Measurements from ENCODE around the gene SFR1.
A peak's percentile ranks its signal among the peaks of the same experiment; 100 is the strongest.
"Not testable (repeated sequence)": the region's sequence is repeated elsewhere in the genome, so short reads cannot be mapped to it uniquely, and the experiment has no call there.

The SFR1 gene

GRCh38 chr10:104109908-104110662 lies 11.9 kb upstream of the SFR1 start:
- DNase-seq = no peak

DNA sequence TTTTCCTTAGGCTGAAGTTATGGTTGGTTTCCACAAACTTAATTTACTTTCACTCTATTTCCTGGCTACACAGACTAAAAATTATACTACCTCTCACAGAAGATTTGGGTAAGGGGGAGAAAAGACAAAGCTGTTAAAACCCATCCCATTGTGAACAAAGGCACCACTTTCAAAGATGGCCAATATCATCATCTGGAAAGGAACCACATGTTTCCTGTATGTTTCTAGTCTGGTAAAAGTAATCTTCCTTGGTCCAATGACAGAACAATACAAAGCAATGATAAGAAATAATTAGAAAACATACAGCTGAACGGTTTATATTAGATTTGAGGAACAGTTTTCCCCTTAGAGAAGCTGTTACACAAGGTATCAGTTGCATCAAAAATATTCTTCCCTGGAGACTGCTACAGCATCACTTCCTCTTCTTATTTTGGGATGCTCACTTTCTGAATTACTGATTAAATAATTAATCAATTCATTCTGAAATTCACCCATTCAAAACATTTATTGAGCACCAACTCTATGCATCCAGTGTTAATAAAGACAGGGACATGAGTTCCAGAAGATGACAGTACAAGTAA lies 8.5 kb upstream of the SFR1 start:
- DNase-seq = no peak

- DNase-seq = peak; percentile 8
Observed at GRCh38 chr10:104117839-104118323, 4.1 kb upstream of the SFR1 start.

GRCh38 chr10:104119996-104120395 lies 2.0 kb upstream of the SFR1 start:
- no peak for DNase-seq

GRCh38 chr10:104120512-104120902 lies 1.5 kb upstream of the SFR1 start:
- no peak for DNase-seq

- peak; percentile 15 for DNase-seq
Observed at GRCh38 chr10:104120903-104121484, 977 bp upstream of the SFR1 start.

DNA sequence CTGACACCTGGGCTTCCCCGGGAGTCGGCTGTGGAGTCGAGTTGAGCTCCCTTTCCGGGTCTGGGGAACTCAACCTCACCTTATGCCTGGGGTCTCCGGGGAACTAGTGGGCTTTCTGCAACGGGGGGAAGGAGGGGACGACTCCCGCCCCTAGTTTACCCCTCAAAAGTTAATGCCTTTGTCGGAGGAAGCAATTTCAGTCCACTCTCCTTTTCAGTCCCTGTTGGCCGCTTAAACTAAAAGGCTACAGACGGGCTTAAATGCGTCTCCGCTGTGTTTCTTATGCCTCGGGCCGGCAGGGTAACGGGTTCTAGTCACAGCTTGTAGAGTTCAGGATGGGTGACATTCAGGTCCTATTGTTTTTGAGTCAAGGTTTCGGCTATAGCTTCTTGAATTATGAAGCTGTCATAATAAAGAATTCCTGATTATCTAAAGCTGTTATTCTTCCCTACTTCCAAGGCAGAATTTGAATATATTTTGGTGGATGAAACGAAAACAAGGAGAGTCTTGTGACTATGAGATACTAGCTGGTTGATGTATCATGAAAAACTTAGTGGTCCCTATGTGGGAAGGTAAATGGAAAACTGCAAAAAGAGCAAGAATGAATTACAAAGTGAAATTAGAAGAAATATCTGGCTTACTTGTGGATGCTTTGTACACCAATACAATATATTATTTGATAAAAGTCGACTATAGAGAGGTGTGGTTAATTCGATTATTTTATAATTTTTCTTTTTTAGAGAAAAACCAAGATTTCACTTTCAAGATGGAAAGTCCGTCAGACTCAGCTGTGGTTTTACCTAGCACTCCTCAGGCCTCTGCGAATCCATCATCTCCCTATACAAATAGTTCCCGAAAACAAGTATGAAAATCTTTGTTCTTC lies 495 bp downstream of the SFR1 start:
- peak; percentile 64 for DNase-seq

DNA sequence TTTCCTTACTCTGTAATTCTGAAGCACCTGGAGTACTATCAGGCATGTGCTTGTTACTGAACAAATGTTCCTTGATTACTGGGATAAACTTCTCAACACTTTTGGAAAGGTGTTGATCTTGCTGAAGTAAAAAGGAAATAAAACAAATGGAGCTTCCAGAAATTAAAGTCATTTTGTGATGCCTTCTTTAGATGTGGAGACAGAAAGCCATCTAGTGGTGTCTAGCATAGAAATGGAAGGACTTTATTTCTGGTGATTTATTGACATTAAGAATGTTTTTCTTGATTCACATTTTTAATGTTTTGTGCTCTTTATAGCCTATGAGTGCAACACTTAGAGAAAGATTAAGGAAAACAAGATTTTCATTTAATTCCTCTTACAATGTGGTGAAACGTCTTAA lies 1.4 kb downstream of the SFR1 start:
- DNase-seq = no peak

GRCh38 chr10:104127411-104127810 lies 5.4 kb downstream of the SFR1 start:
- DNase-seq = no peak

DNA sequence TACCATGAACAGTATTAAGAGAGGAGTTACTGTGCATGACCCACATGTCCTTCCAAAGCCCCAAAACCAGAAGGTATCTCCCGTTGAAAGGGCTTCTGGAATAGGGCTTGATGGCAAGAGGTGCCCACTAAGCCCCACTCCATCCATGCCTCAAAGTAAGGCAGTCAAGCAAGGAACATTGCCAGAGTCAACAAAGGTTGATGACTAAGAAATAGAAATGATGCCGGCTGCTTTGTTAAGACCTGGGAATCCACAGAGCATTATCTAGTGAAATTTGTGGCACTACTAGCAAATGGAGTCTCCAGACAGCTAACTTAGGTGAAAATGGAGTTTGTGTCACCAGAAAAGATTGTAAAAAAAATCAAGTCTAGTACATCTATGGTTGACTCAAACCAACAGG lies 6.2 kb downstream of the SFR1 start:
- DNase-seq = no peak

DNA sequence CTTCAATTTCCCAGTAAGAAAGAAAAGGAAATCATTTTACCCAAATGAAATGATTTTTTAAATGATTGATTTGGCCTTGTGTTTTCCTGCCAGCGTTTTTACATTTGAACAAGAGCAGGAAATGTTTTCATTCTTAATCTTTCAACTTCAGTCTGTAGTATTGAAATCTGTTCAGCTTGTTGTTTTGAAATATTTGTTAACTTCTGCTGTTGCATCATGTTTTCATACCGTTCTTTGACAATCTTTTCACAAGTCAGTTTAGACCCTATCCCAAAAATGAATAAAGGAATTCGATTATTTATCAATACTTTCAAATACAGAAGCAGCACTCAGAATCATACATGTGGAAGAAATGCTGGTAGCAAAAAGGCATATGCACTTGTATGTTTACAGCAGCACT lies 8.1 kb downstream of the SFR1 start:
- no peak for DNase-seq

- DNase-seq = no peak
Observed at GRCh38 chr10:104138131-104138530, 16.2 kb downstream of the SFR1 start.

GRCh38 chr10:104139221-104139620 lies 17.2 kb downstream of the SFR1 start:
- no peak for DNase-seq

DNA sequence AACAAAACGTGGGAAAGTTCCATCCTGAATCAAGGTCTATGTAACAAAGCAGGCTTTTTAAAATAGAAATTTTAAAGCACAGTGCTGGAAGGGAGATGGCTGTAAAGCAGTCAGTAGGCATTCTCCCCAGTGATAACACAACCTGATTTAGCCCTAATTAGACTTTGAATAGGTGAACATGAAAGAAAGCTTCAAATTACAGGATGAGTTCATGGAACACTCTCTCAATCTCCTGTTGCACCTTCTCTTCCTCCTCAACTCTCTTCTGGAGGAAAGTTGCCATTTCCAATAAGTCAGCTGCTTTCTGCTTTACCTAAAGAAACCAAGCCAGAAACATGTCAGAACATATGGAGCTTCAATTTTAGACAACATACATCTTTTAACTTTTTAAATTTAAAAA lies 20.1 kb downstream of the SFR1 start:
- no peak for DNase-seq

DNA sequence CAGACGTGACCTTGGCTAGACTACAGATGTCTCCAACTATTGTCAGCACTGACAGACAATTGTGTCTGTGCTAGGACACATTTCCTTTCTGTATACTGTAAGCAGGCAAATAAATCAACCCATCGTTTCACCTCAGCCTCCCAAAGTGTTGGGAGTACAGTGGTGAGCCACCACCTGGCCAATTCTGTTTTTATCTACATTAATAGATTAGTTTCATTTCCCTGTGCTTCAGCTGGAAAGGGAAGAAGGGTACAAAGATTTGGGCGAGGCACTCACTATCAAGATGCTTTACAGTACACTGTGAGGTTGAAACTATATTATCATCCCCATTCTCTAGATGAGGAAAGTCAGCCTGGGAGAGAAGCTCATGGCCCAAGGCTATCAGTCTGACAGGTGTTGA lies 21.9 kb downstream of the SFR1 start:
- DNase-seq = no peak

GRCh38 chr10:104144931-104145330 lies 23.0 kb downstream of the SFR1 start:
- no peak for DNase-seq

- DNase-seq = no peak
Observed at GRCh38 chr10:104146882-104147281, 24.9 kb downstream of the SFR1 start.

DNA sequence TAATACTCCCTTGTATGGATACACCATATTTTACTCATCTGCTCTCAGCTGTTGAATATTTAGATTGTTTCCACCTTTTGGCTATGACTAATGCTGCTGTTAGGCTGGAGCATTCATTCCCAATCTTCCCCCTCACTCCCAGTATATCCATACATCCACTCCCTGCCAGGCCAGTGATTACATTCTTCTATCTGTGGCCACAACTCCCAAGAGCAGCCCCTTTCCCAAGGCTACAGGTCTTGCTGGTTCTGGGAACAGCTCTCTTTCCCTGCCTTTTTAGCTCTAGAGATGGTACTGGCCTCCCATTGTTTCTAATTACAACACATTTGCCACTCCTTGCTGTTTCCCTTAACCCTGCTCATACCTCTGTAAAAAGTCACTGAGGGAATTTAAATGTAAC lies 28.2 kb downstream of the SFR1 start:
- DNase-seq = no peak

GRCh38 chr10:104151737-104152136 lies 29.8 kb downstream of the SFR1 start:
- no peak for DNase-seq

GRCh38 chr10:104155591-104155990 lies 33.6 kb downstream of the SFR1 start:
- DNase-seq = no peak

GRCh38 chr10:104170610-104171254 lies 48.8 kb downstream of the SFR1 start:
- no peak for DNase-seq

DNA sequence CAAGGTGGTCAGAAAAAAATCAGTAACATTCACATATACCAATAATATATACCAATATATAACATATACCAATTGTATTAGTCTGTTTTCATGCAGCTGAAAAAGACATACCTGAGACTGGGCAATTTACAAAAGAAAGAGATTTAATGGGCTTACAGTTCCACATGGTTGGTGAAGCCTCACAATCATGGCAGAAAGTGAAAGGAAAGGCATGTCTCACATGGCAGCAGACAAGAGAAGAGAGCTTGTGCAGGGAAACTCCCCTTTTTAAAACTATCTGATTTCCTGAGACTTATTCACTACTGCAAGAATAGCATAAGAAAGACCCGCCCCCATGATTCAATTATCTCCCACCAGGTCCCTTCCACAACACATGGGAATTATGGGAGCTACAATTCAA lies 52.2 kb downstream of the SFR1 start:
- DNase-seq = not testable (repeated sequence)

Data from NCI-H1092 treated with DMSO at 0.1 percent for 48 hours (cell line).